GM10266 (cell line): ENCODE measurements around the gene TOMM20.
A peak's percentile ranks its signal among the peaks of the same experiment; 100 is the strongest.
"Not testable (repeated sequence)": the region's sequence is repeated elsewhere in the genome, so short reads cannot be mapped to it uniquely, and the experiment has no call there.

Source experiments
- DNase-seq: peaks from one replicate; pipeline ENCODE4 v3.0.0; 2012; ENCODE audit errors: extremely low spot score
- CTCF ChIP-seq: IDR thresholded peaks from 2 replicates; pipeline ENCODE4 v1.5.1; 2012; ENCODE audit warnings: mild to moderate bottlenecking, low read depth; ENCODE audit not compliant: control insufficient read depth, insufficient read depth; ENCODE audit errors: missing control alignments

Gene TOMM20

GRCh38 chr1:235076504-235077162 is 52.0 kb downstream of the TOMM20 start:
- no peak for DNase-seq
- no peak for TF ChIP-seq CTCF

- no peak for DNase-seq
- TF ChIP-seq CTCF, result no peak
Measured at GRCh38 chr1:235075777-235076308, 52.8 kb downstream of the TOMM20 start.

DNA sequence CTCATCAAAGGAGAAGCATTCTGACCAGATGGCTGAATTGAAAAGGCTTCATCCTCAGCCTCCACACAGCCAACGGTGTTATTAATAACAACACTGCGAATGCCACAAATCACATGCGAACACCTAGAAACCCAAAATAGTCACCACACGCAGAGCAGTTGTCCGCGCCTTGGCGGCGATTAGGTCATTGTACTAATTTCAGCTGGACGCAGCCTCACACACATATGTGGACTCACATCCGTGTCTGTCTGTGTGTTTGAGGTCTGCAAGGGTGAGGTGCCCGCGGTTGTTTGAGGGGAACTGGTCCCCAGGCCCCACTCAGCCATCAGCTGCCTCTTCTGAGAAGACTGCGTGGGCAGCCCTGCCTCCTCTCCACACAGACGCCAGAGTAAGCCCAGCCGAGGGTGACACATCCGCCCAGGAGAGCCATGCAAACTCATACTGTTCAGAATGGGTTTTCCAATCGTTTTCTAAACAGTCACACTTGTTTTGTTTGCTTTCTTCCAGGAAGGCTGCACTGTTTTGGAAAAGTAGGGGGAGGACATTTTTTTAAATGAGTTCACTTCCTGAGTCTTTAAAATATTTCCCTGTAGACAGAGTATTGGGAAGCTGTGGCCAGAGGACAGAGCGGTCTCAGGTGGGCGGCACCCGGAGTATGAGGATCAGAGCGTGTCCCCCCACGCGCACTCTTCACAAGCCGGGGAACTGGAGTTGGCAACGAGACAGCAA is 53.4 kb downstream of the TOMM20 start:
- TF ChIP-seq CTCF, result no peak
- peak; percentile 69 for DNase-seq

GRCh38 chr1:235074523-235075047 is 54.1 kb downstream of the TOMM20 start:
- peak; percentile 67 for DNase-seq

DNA sequence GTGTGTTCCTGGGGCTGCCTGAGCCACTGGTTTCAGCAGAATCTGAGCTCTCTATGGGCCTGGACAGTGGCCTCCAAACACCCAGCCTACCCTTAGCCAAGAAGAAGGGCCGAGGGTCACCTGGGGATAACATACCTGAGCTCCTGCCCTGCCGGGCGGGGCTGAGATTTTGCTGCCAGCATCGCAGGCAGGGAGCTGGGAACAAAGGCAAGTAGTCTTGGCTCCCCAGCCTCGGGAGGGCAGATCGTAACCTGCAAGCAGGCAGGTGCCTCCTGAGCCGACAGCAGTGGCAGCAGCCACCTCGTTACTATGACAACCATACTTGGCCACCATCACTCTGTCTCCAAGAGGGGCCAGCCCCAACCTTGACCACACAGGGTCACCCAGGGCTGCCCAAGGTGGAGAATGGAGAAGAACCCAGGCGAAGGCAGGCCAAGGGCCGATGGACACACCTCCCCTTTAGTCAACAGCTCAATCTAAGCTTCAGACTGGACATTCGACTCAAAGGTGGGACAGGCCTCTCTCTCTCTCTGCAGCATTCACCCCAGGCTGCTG is 54.6 kb downstream of the TOMM20 start:
- DNase-seq, result no peak
- no peak for TF ChIP-seq CTCF

More at GRCh38 chr1:235074523-235075047, 54.1 kb downstream of the TOMM20 start:
- no peak for TF ChIP-seq CTCF

DNA sequence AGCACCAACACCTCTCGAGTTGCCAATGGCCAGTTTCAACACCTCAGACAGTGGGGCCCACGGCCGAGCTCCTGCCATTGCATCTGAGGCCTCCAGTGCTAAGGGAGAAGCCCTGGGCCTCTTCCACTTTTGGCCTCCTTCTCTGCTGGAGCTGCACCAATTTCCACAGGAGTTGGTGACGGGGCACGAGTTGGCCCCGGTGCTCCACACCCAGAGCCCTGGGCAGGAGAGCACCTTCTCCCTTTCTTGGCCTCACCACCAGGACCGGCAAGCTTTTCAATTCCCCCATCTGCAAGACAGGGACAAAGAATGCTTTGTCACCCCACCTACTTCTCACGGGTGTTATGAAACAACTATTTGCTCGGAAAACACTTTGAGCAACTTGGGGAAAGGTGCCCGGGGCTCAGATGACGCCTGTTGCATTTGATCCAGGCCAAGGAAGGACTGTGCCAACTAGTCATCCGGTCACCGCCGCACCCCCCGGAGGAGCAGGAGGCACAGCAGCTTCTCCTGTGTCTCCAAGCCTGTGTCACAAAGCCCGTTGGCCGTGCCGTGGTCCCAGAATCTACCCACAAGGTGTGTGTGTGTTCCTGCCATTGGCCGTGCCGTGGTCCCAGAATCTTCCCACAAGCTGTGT is 55.2 kb downstream of the TOMM20 start:
- no peak for TF ChIP-seq CTCF
- DNase-seq, result no peak

GRCh38 chr1:235072577-235072976 is 56.1 kb downstream of the TOMM20 start:
- DNase-seq, result not testable (repeated sequence)
